Memory B cell (primary cell): ENCODE data around the gene GALNTL6.
"Not testable (repeated sequence)": the region's sequence is repeated elsewhere in the genome, so short reads cannot be mapped to it uniquely, and the experiment has no call there.

ENCODE experiments used
- ATAC-seq: fragments of 150-1000 bp; cut with Tn5 transposase; 2 replicates; pipeline ENCODE4 v1.10.0; 2021; ENCODE audit warnings: low read depth, mild to moderate bottlenecking, moderate library complexity
- DNase-seq, 2 donors: peaks; one replicate each; pipeline ENCODE4 v3.0.0; 2022; ENCODE audit warnings: low spot score in 2 of 2
- H3K27ac Mint-ChIP-seq: one replicate; pipeline ENCODE4 v1.8.0; 2022; ENCODE audit warnings: mild to moderate bottlenecking, moderate library complexity, mixed read lengths
- H3K27me3 Mint-ChIP-seq: one replicate; pipeline ENCODE4 v1.8.0; 2022; ENCODE audit warnings: mixed read lengths
- H3K36me3 Mint-ChIP-seq: one replicate; pipeline ENCODE4 v1.8.0; 2022; ENCODE audit warnings: mild to moderate bottlenecking, mixed read lengths
- H3K4me1 Mint-ChIP-seq: one replicate; pipeline ENCODE4 v1.8.0; 2022; ENCODE audit warnings: mixed read lengths
- H3K4me3 Mint-ChIP-seq: one replicate; pipeline ENCODE4 v1.8.0; 2022; ENCODE audit warnings: mild to moderate bottlenecking, moderate library complexity, mixed read lengths
- H3K9me3 Mint-ChIP-seq: one replicate; pipeline ENCODE4 v1.8.0; 2022; ENCODE audit warnings: mixed read lengths

The GALNTL6 gene

GRCh38 chr4:172770787-172771186 is 957.6 kb downstream of the GALNTL6 start:
- Mint-ChIP-seq H3K4me3 (no peak overlapping the region), H3K36me3 (no peaks in the 10 kb centered on the region), H3K27me3 (no peaks in the 10 kb centered on the region), H3K27ac (no peak overlapping the region), H3K9me3 (peaks cover 3% of the 10 kb centered on the region), H3K4me1 (no peaks in the 10 kb centered on the region)
- no peak for ATAC-seq
- DNase-seq: no peak

GRCh38 chr4:172772781-172773180 is 959.6 kb downstream of the GALNTL6 start:
- Mint-ChIP-seq H3K27me3 (no peaks in the 10 kb centered on the region), H3K27ac (no peak overlapping the region), H3K4me1 (no peaks in the 10 kb centered on the region), H3K9me3 (peaks cover 3% of the 10 kb centered on the region), H3K4me3 (no peak overlapping the region), H3K36me3 (no peaks in the 10 kb centered on the region)
- no peak for ATAC-seq
- no peak for DNase-seq

- H3K9me3 Mint-ChIP-seq: peaks cover 3% of the 10 kb centered on the region
- ATAC-seq: no peak
- no peaks in the 10 kb centered on the region for H3K27me3 Mint-ChIP-seq
- H3K27ac Mint-ChIP-seq: no peak overlapping the region
- H3K4me3 Mint-ChIP-seq: no peak overlapping the region
- H3K36me3 Mint-ChIP-seq: no peaks in the 10 kb centered on the region
- DNase-seq: no peak
- H3K4me1 Mint-ChIP-seq: no peaks in the 10 kb centered on the region
Observed at GRCh38 chr4:172776203-172776861, 963.1 kb downstream of the GALNTL6 start.

GRCh38 chr4:172777729-172778431 is 964.7 kb downstream of the GALNTL6 start:
- DNase-seq (no peak), ATAC-seq (no peak)
- Mint-ChIP-seq H3K27ac (no peak overlapping the region), H3K27me3 (no peaks in the 10 kb centered on the region), H3K36me3 (no peaks in the 10 kb centered on the region), H3K4me3 (no peak overlapping the region), H3K9me3 (no peaks in the 10 kb centered on the region), H3K4me1 (no peaks in the 10 kb centered on the region)

- Mint-ChIP-seq H3K4me1 (no peaks in the 10 kb centered on the region), H3K9me3 (no peaks in the 10 kb centered on the region), H3K27me3 (no peaks in the 10 kb centered on the region), H3K36me3 (no peaks in the 10 kb centered on the region), H3K4me3 (no peak overlapping the region), H3K27ac (no peak overlapping the region)
- no peak for DNase-seq
- ATAC-seq: no peak
Observed at GRCh38 chr4:172778583-172778982, 965.4 kb downstream of the GALNTL6 start.

GRCh38 chr4:172780566-172781081 is 967.4 kb downstream of the GALNTL6 start:
- Mint-ChIP-seq H3K4me1 (no peaks in the 10 kb centered on the region), H3K9me3 (no peaks in the 10 kb centered on the region), H3K4me3 (no peak overlapping the region), H3K36me3 (no peaks in the 10 kb centered on the region), H3K27ac (no peak overlapping the region), H3K27me3 (no peaks in the 10 kb centered on the region)
- DNase-seq: no peak
- ATAC-seq: no peak

GRCh38 chr4:172785613-172786012 is 972.4 kb downstream of the GALNTL6 start:
- Mint-ChIP-seq H3K4me1 (no peaks in the 10 kb centered on the region), H3K27ac (no peak overlapping the region), H3K9me3 (no peaks in the 10 kb centered on the region), H3K4me3 (no peak overlapping the region), H3K36me3 (no peaks in the 10 kb centered on the region), H3K27me3 (no peaks in the 10 kb centered on the region)
- DNase-seq (no peak), ATAC-seq (no peak)

- no peaks in the 10 kb centered on the region for H3K4me1 Mint-ChIP-seq
- no peaks in the 10 kb centered on the region for H3K9me3 Mint-ChIP-seq
- ATAC-seq: no peak
- no peak overlapping the region for H3K27ac Mint-ChIP-seq
- H3K4me3 Mint-ChIP-seq: no peak overlapping the region
- no peak for DNase-seq
- H3K27me3 Mint-ChIP-seq: no peaks in the 10 kb centered on the region
- H3K36me3 Mint-ChIP-seq: no peaks in the 10 kb centered on the region
Observed at GRCh38 chr4:172786039-172786792, 973.0 kb downstream of the GALNTL6 start.

GRCh38 chr4:172787111-172787510 is 973.9 kb downstream of the GALNTL6 start:
- DNase-seq: no peak
- Mint-ChIP-seq H3K27ac (no peak overlapping the region), H3K36me3 (no peaks in the 10 kb centered on the region), H3K9me3 (no peaks in the 10 kb centered on the region), H3K4me3 (no peak overlapping the region), H3K27me3 (no peaks in the 10 kb centered on the region), H3K4me1 (no peaks in the 10 kb centered on the region)
- ATAC-seq: no peak

- H3K9me3 Mint-ChIP-seq: no peaks in the 10 kb centered on the region
- no peak overlapping the region for H3K27ac Mint-ChIP-seq
- H3K4me3 Mint-ChIP-seq: no peak overlapping the region
- DNase-seq (no peak), ATAC-seq (no peak)
- no peaks in the 10 kb centered on the region for H3K36me3 Mint-ChIP-seq
- no peaks in the 10 kb centered on the region for H3K4me1 Mint-ChIP-seq
- no peaks in the 10 kb centered on the region for H3K27me3 Mint-ChIP-seq
Observed at GRCh38 chr4:172791841-172792240, 978.6 kb downstream of the GALNTL6 start.

- Mint-ChIP-seq H3K9me3 (no peaks in the 10 kb centered on the region), H3K4me1 (no peaks in the 10 kb centered on the region), H3K27me3 (no peaks in the 10 kb centered on the region), H3K4me3 (no peak overlapping the region), H3K36me3 (no peaks in the 10 kb centered on the region), H3K27ac (no peak overlapping the region)
- DNase-seq: no peak
- ATAC-seq: no peak
Observed at GRCh38 chr4:172793565-172794306, 980.5 kb downstream of the GALNTL6 start.

GRCh38 chr4:172794307-172794703 is 981.1 kb downstream of the GALNTL6 start:
- Mint-ChIP-seq H3K27me3 (no peaks in the 10 kb centered on the region), H3K4me3 (no peak overlapping the region), H3K4me1 (no peaks in the 10 kb centered on the region), H3K9me3 (no peaks in the 10 kb centered on the region), H3K27ac (no peak overlapping the region), H3K36me3 (no peaks in the 10 kb centered on the region)
- no peak for ATAC-seq
- DNase-seq: no peak

GRCh38 chr4:172797281-172797680 is 984.1 kb downstream of the GALNTL6 start:
- H3K4me1 Mint-ChIP-seq, DNase-seq, H3K27me3 Mint-ChIP-seq, ATAC-seq, H3K36me3 Mint-ChIP-seq, H3K27ac Mint-ChIP-seq, H3K9me3 Mint-ChIP-seq, H3K4me3 Mint-ChIP-seq: not testable (repeated sequence)

- no peak overlapping the region for H3K27ac Mint-ChIP-seq
- DNase-seq (no peak), ATAC-seq (no peak)
- no peak overlapping the region for H3K4me3 Mint-ChIP-seq
- H3K36me3 Mint-ChIP-seq: no peaks in the 10 kb centered on the region
- no peaks in the 10 kb centered on the region for H3K9me3 Mint-ChIP-seq
- no peaks in the 10 kb centered on the region for H3K27me3 Mint-ChIP-seq
- H3K4me1 Mint-ChIP-seq: no peaks in the 10 kb centered on the region
Observed at GRCh38 chr4:172802032-172802431, 988.8 kb downstream of the GALNTL6 start.
